Measurements from ENCODE around the gene PHF2.
A peak's percentile ranks its signal among the peaks of the same experiment; 100 is the strongest.

The PHF2 gene

GRCh38 chr9:93568169-93568568 is 8.2 kb upstream of the PHF2 start:
- DNase-seq (ENCODE audit: low read depth in 2 of 2) = no peak

- DNase-seq (ENCODE audit: low read depth in 2 of 2) = no peak
Measured at GRCh38 chr9:93569621-93570174, 6.7 kb upstream of the PHF2 start.

GRCh38 chr9:93572221-93572620 is 4.2 kb upstream of the PHF2 start:
- no peak for DNase-seq (ENCODE audit: low read depth in 2 of 2)

GRCh38 chr9:93572636-93573515 is 3.5 kb upstream of the PHF2 start:
- no peak for DNase-seq (ENCODE audit: low read depth in 2 of 2)

GRCh38 chr9:93573516-93573828 is 2.9 kb upstream of the PHF2 start:
- DNase-seq (ENCODE audit: low read depth in 2 of 2) = no peak

- no peak for DNase-seq (ENCODE audit: low read depth in 2 of 2)
Measured at GRCh38 chr9:93574091-93574899, 2.1 kb upstream of the PHF2 start.

GRCh38 chr9:93574900-93575795 is 1.2 kb upstream of the PHF2 start:
- DNase-seq (ENCODE audit: low read depth in 2 of 2) = no peak

GRCh38 chr9:93575796-93576257 is 557 bp upstream of the PHF2 start:
- peak; percentile 23 to 47 for DNase-seq (ENCODE audit: low read depth in 2 of 2)

GRCh38 chr9:93577078-93577974 is 942 bp downstream of the PHF2 start:
- no peak for DNase-seq (ENCODE audit: low read depth in 2 of 2)

- DNase-seq (ENCODE audit: low read depth in 2 of 2) = no peak
Measured at GRCh38 chr9:93577975-93578682, 1.7 kb downstream of the PHF2 start.

GRCh38 chr9:93578844-93579243 is 2.5 kb downstream of the PHF2 start:
- DNase-seq (ENCODE audit: low read depth in 2 of 2) = no peak

GRCh38 chr9:93579711-93580516 is 3.5 kb downstream of the PHF2 start:
- no peak for DNase-seq (ENCODE audit: low read depth in 2 of 2)

GRCh38 chr9:93580654-93581380 is 4.4 kb downstream of the PHF2 start:
- DNase-seq (ENCODE audit: low read depth in 2 of 2) = no peak

GRCh38 chr9:93582115-93582514 is 5.7 kb downstream of the PHF2 start:
- no peak for DNase-seq (ENCODE audit: low read depth in 2 of 2)

GRCh38 chr9:93582550-93582949 is 6.2 kb downstream of the PHF2 start:
- DNase-seq (ENCODE audit: low read depth in 2 of 2) = no peak

GRCh38 chr9:93585259-93585658 is 8.9 kb downstream of the PHF2 start:
- no peak for DNase-seq (ENCODE audit: low read depth in 2 of 2)

GRCh38 chr9:93585695-93586094 is 9.3 kb downstream of the PHF2 start:
- DNase-seq (ENCODE audit: low read depth in 2 of 2) = no peak

- no peak for DNase-seq (ENCODE audit: low read depth in 2 of 2)
Measured at GRCh38 chr9:93586290-93587057, 10.1 kb downstream of the PHF2 start.
